Mononuclear cell (primary cell): Measurements from ENCODE around the gene SKA2. TPM values are rescaled to one million over a fixed set of nuclear protein-coding genes. Genes with fewer than 3 reads are reported as not detected.
"Not testable (repeated sequence)": the region's sequence is repeated elsewhere in the genome, so short reads cannot be mapped to it uniquely, and the experiment has no call there.

Experiments
- H3K27me3 ChIP-seq: 2 replicates; pipeline ENCODE4 v1.6.0; 2011; ENCODE audit warnings: low read length, control low read depth; ENCODE audit not compliant: insufficient read depth
- H3K4me1 ChIP-seq: 2 replicates; pipeline ENCODE4 v1.5.1; 2011; ENCODE audit warnings: mild to moderate bottlenecking, low read length, control low read depth; ENCODE audit not compliant: insufficient read depth
- H3K4me3 ChIP-seq: 2 replicates; pipeline ENCODE4 v1.5.1; 2011; ENCODE audit warnings: mild to moderate bottlenecking, low read length, moderate library complexity
- H3K9me3 ChIP-seq: 2 replicates; pipeline ENCODE4 v1.5.1; 2011; ENCODE audit warnings: low read depth, mild to moderate bottlenecking, control low read depth, low read length
- total RNA-seq: library from RNA; depleted of rRNA; stranded (reverse); fragments of >200 nt; gene quantifications from one replicate; pipeline ENCODE4 v1.2.3, GENCODE V29; 2012

The SKA2 gene
- total RNA-seq, 1 donor: 6.3 TPM

- no peak overlapping the region for H3K4me3 ChIP-seq
- H3K4me1 ChIP-seq: peaks cover 7% of the 10 kb centered on the region
- H3K27me3 ChIP-seq: no peaks in the 10 kb centered on the region
- no peaks in the 10 kb centered on the region for H3K9me3 ChIP-seq
Measured at GRCh38 chr17:59165933-59166342, 11.0 kb upstream of the SKA2 start.

- peaks cover 13% of the 10 kb centered on the region for H3K4me1 ChIP-seq
- no peak overlapping the region for H3K4me3 ChIP-seq
- H3K27me3 ChIP-seq: no peaks in the 10 kb centered on the region
- no peaks in the 10 kb centered on the region for H3K9me3 ChIP-seq
Measured at GRCh38 chr17:59161477-59161876, 6.5 kb upstream of the SKA2 start.

- Histone ChIP-seq H3K4me1 (peaks cover 17% of the 10 kb centered on the region), H3K4me3 (no peak overlapping the region), H3K9me3 (no peaks in the 10 kb centered on the region), H3K27me3 (no peaks in the 10 kb centered on the region)
Measured at GRCh38 chr17:59160157-59161025, 5.4 kb upstream of the SKA2 start.

GRCh38 chr17:59155439-59156177 is 622 bp upstream of the SKA2 start, which contains the start of gene PRR11:
PRR11 (plus strand) TSS chr17:59155746; CDS start chr17:59169753, 14,007 bp downstream.
- Histone ChIP-seq H3K4me3 (peak within 1 kb of the TSS; percentile 88), H3K27me3 (no peaks in the 10 kb centered on the region), H3K4me1 (peaks cover 29% of the 10 kb centered on the region), H3K9me3 (no peaks in the 10 kb centered on the region)

GRCh38 chr17:59154292-59154720 is 680 bp downstream of the SKA2 start:
- H3K27me3 ChIP-seq: no peaks in the 10 kb centered on the region
- H3K4me1 ChIP-seq: peaks cover 29% of the 10 kb centered on the region
- H3K9me3 ChIP-seq: no peaks in the 10 kb centered on the region
- H3K4me3 ChIP-seq: peak overlapping the region; percentile 88

GRCh38 chr17:59152925-59153324 is 2.1 kb downstream of the SKA2 start:
- Histone ChIP-seq H3K27me3 (no peaks in the 10 kb centered on the region), H3K9me3 (no peaks in the 10 kb centered on the region), H3K4me3 (no peak overlapping the region), H3K4me1 (peaks cover 29% of the 10 kb centered on the region)

- H3K4me1 ChIP-seq: peaks cover 25% of the 10 kb centered on the region
- H3K4me3 ChIP-seq: no peak overlapping the region
- no peaks in the 10 kb centered on the region for H3K9me3 ChIP-seq
- no peaks in the 10 kb centered on the region for H3K27me3 ChIP-seq
Measured at GRCh38 chr17:59151591-59151990, 3.4 kb downstream of the SKA2 start.

- no peaks in the 10 kb centered on the region for H3K27me3 ChIP-seq
- no peak overlapping the region for H3K4me3 ChIP-seq
- peaks cover 19% of the 10 kb centered on the region for H3K4me1 ChIP-seq
- no peaks in the 10 kb centered on the region for H3K9me3 ChIP-seq
Measured at GRCh38 chr17:59151006-59151405, 4.0 kb downstream of the SKA2 start.

GRCh38 chr17:59149841-59150511 is 5.0 kb downstream of the SKA2 start:
- no peaks in the 10 kb centered on the region for H3K27me3 ChIP-seq
- H3K4me3 ChIP-seq: no peak overlapping the region
- no peaks in the 10 kb centered on the region for H3K9me3 ChIP-seq
- peaks cover 16% of the 10 kb centered on the region for H3K4me1 ChIP-seq

- no peak overlapping the region for H3K4me3 ChIP-seq
- no peaks in the 10 kb centered on the region for H3K27me3 ChIP-seq
- H3K4me1 ChIP-seq: peaks cover 12% of the 10 kb centered on the region
- H3K9me3 ChIP-seq: no peaks in the 10 kb centered on the region
Measured at GRCh38 chr17:59149051-59149450, 5.9 kb downstream of the SKA2 start.

- H3K4me3 ChIP-seq: no peak overlapping the region
- no peaks in the 10 kb centered on the region for H3K27me3 ChIP-seq
- peaks cover 4% of the 10 kb centered on the region for H3K4me1 ChIP-seq
- no peaks in the 10 kb centered on the region for H3K9me3 ChIP-seq
Measured at GRCh38 chr17:59145571-59146096, 9.4 kb downstream of the SKA2 start.

- no peaks in the 10 kb centered on the region for H3K9me3 ChIP-seq
- no peak overlapping the region for H3K4me3 ChIP-seq
- no peaks in the 10 kb centered on the region for H3K4me1 ChIP-seq
- H3K27me3 ChIP-seq: no peaks in the 10 kb centered on the region
Measured at GRCh38 chr17:59141860-59142259, 13.1 kb downstream of the SKA2 start.

- Histone ChIP-seq H3K9me3 (no peaks in the 10 kb centered on the region), H3K4me1 (no peaks in the 10 kb centered on the region), H3K27me3 (no peaks in the 10 kb centered on the region), H3K4me3 (no peak overlapping the region)
Measured at GRCh38 chr17:59139939-59140338, 15.0 kb downstream of the SKA2 start.

GRCh38 chr17:59138339-59138738 is 16.6 kb downstream of the SKA2 start:
- H3K27me3 ChIP-seq, H3K4me3 ChIP-seq, H3K4me1 ChIP-seq, H3K9me3 ChIP-seq: not testable (repeated sequence)

- Histone ChIP-seq H3K4me3 (no peak overlapping the region), H3K4me1 (no peaks in the 10 kb centered on the region), H3K27me3 (no peaks in the 10 kb centered on the region), H3K9me3 (no peaks in the 10 kb centered on the region)
Measured at GRCh38 chr17:59131131-59131530, 23.9 kb downstream of the SKA2 start.
